ENCODE data around the gene CTSD.
A peak's percentile ranks its signal among the peaks of the same experiment; 100 is the strongest.

CTSD gene

DNA sequence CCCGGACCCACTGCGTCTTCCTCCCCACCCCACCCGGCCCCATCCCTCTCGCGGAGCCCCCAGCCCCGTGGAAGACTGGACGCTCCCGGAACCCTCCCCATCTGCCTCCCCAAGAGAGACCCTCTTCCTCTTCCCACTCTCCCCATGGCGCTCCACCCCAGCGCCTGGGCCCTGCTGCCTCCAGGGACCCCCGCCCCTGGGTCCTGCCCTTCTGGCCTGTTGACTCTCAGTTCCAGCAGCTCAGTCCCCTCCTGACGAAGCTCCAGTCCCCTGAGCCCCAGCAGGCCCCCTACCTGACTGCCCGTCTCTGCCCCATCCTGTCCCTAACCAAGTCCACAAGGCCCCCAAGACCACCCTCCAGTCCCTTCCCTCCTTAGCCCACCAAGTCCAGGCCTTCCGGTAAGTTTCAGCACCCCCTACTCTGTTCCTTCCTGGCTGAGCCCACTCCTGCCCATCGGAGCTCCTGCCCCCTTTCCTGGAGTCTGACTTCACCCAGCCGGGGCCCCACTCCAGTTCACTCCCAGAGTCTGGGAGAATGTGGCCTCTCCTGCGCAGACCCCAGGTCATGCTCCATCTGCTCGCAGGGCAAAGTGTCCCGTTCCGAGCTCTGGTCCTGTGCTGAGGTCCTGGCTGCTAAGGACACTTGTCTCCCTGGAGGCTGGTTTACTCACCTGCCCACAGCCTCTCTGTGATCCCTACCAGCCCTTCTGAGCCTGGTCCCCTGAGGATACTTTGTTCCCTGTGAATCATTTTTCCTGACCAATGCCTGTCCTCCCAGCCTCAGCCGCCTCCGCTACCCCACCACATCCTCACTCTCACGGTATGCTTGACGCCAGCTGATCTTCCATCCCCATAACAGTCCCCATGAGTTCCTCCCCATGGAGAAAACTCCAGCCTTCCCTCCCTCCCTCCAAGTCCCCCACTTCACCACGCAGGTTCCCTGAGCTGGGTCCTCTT, 14.1 kb downstream of the CTSD start:
- TF ChIP-seq TAF1 (IDR thresholded peaks at IDR 0.05; ENCODE audit: borderline replicate concordance, insufficient read depth, low read length) = no peak
- TF ChIP-seq SIN3A (IDR thresholded peaks at IDR 0.05; ENCODE audit: borderline replicate concordance, insufficient read depth, low read length) = no peak
- no peak for TF ChIP-seq FOXP2 (optimal IDR thresholded peaks at IDR 0.05; ENCODE audit: borderline replicate concordance, extremely low read depth, extremely low read length, insufficient read depth)
- TF ChIP-seq, protein P1, sequence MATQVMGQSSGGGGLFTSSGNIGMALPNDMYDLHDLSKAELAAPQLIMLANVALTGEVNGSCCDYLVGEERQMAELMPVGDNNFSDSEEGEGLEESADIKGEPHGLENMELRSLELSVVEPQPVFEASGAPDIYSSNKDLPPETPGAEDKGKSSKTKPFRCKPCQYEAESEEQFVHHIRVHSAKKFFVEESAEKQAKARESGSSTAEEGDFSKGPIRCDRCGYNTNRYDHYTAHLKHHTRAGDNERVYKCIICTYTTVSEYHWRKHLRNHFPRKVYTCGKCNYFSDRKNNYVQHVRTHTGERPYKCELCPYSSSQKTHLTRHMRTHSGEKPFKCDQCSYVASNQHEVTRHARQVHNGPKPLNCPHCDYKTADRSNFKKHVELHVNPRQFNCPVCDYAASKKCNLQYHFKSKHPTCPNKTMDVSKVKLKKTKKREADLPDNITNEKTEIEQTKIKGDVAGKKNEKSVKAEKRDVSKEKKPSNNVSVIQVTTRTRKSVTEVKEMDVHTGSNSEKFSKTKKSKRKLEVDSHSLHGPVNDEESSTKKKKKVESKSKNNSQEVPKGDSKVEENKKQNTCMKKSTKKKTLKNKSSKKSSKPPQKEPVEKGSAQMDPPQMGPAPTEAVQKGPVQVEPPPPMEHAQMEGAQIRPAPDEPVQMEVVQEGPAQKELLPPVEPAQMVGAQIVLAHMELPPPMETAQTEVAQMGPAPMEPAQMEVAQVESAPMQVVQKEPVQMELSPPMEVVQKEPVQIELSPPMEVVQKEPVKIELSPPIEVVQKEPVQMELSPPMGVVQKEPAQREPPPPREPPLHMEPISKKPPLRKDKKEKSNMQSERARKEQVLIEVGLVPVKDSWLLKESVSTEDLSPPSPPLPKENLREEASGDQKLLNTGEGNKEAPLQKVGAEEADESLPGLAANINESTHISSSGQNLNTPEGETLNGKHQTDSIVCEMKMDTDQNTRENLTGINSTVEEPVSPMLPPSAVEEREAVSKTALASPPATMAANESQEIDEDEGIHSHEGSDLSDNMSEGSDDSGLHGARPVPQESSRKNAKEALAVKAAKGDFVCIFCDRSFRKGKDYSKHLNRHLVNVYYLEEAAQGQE (IDR thresholded peaks at IDR 0.05; ENCODE audit: insufficient read depth in 1 of 2, low read depth in 2 of 2, low read length in 2 of 2) = no peak
- TF ChIP-seq POLR2AphosphoS5 (IDR thresholded peaks at IDR 0.05; ENCODE audit: low read depth, low read length) = no peak

DNA sequence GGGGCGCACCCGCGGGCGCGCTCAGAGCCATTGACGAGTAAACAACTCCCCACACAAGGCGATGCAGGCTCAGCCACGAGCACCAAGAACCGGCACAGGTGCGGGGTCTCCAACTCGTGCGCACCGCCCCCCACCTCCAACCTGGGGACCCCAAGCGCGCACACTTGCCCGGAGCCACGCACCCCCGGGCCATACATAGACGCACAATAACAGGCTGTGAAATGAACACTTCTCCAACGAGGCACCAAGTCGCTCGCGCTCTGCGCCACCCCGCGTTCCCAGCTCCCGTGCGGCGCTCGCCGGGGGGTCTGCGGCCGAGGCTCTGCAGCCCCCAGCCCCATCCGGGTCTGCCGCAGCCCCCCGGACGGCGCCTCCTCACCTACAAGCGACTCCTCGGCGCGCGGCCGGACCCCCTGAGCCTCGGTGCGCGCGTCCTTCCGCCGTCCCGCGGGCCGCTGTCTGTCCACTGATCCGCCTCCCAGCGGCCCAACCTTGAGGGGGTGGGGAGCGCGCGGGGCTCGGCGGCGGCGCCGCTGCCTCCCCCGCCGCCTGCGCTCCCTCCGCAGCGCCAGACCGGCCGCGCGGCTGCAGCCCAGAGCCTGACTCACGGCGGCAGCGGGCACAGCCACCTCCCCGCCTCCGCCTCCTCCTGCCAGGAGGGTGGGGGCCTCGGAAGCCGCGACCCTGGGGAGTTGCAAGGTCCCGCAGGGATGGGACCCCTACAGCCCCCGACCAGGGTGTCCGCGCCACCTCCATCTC, 14.9 kb downstream of the CTSD start:
- TF ChIP-seq FOXP2 (optimal IDR thresholded peaks at IDR 0.05; ENCODE audit: borderline replicate concordance, extremely low read depth, extremely low read length, insufficient read depth) (no peak), SIN3A (IDR thresholded peaks at IDR 0.05; ENCODE audit: borderline replicate concordance, insufficient read depth, low read length) (no peak), TAF1 (IDR thresholded peaks at IDR 0.05; ENCODE audit: borderline replicate concordance, insufficient read depth, low read length) (no peak), POLR2AphosphoS5 (IDR thresholded peaks at IDR 0.05; ENCODE audit: low read depth, low read length) (no peak)
- TF ChIP-seq, protein P1 (IDR thresholded peaks at IDR 0.05; ENCODE audit: insufficient read depth in 1 of 2, low read depth in 2 of 2, low read length in 2 of 2) = no peak

DNA sequence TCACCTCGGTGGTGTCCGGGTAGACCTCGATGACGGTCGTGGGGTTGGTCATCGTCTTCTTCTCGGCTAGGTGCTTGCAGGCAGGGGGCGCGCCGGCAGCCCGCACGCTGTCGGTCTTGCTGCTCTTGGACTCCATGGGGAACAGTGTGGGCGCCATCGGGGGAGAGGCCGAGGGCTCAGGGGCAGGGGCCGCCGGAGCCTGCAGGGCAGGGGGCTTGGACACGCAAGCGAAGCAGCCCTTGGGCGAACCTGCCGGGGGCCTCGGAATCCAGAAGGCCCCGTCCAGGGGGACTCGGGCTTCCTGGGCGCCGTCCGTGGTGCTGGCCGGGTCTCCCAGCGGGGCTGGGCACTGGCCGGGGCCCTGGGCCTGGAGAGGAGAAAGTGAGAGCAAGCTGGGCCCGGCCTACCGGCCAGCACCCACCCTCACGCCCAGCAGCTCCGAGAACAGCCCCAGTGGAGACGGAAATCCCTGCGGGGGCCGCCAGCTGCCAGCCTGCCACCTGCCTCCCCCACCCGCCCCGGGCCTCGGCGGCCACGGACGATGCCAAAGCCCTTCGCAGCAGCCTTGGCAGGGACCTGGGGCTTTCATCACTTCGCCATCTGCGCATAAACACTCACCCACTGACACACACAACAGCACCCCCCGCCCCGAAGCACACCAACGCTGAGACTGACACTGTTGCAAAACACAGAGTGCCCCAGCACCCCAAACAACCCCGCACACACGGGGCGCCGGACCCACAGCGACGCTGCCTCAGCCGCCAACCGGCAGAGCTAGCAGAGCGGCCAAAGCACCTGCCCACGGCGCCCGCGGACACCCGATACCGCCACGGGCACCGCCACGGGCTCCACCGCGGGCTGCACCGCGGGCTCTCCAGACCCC, 15.7 kb downstream of the CTSD start:
- TF ChIP-seq, protein P1 (IDR thresholded peaks at IDR 0.05; ENCODE audit: insufficient read depth in 1 of 2, low read depth in 2 of 2, low read length in 2 of 2) = peak in 1 of 2 experiments; percentile 70; a peak in 2 of 4 replicates
- TF ChIP-seq TAF1 (IDR thresholded peaks at IDR 0.05; ENCODE audit: borderline replicate concordance, insufficient read depth, low read length) (no peak), POLR2AphosphoS5 (IDR thresholded peaks at IDR 0.05; ENCODE audit: low read depth, low read length) (no peak)

DNA sequence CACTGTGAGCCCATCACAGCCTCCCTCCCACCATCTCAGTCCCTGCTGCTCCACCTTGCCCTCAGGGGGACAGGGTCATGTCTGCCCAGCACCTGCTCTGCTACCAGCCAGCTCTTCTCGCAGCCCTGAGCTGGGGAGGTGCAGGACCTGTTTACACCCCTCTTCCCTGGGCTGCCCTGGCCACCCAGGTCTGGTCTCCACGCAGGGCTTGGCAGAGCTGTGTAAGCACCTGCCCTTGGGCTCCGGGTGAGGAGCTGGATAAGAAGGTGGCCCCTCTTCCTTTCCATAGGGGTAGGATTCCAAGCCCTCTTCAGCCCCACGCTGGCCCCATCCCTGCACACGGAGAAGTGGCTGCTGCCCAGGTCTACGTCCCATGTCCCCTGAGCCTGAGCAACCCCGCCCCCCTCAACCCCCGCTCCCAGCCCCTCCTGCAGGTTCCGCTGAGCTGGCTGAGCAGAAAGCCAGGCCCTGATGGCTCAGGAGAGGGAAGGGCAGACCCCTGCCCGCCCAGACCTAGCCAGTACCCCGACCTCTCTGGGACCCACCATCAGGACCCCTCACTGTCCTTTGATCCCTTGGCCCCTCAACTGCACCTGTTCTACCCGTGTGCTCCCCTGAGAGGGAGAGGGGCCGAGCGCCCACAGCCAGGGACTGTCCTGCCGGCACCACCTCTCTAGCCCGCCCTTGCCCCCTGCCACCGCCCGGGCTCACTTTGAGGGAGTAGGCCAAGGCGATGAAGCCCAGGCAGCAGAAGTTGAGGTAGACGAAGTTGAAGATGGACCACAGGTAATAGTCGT, 16.6 kb downstream of the CTSD start:
- TF ChIP-seq POLR2AphosphoS5 (IDR thresholded peaks at IDR 0.05; ENCODE audit: low read depth, low read length) = no peak
- TF ChIP-seq FOXP2 (optimal IDR thresholded peaks at IDR 0.05; ENCODE audit: borderline replicate concordance, extremely low read depth, extremely low read length, insufficient read depth) = no peak
- TF ChIP-seq, protein P1 (IDR thresholded peaks at IDR 0.05; ENCODE audit: insufficient read depth in 1 of 2, low read depth in 2 of 2, low read length in 2 of 2) = no peak

Measured in PFSK-1 (cell line).